H9 (cell line): ENCODE data around the gene SLC35G6. TPM values are rescaled to one million over a fixed set of nuclear protein-coding genes. Genes with fewer than 3 reads are reported as not detected.

Experiments
- DNase-seq: peaks from one replicate; pipeline ENCODE4 v3.0.0-alpha.2; 2017
- H2AFZ ChIP-seq: one replicate; pipeline ENCODE4 v1.6.1; 2013; ENCODE audit warnings: mild to moderate bottlenecking, low read length, control low read depth, moderate library complexity
- H2AK5ac ChIP-seq: 2 replicates; pipeline ENCODE4 v1.6.1; 2013; ENCODE audit warnings: low read length, control low read depth, mixed read lengths; ENCODE audit not compliant: insufficient read length
- H2BK120ac ChIP-seq: one replicate; pipeline ENCODE4 v1.6.1; 2013; ENCODE audit warnings: low read depth, mild to moderate bottlenecking, low read length, control low read depth, inconsistent platforms; ENCODE audit not compliant: poor library complexity, severe bottlenecking
- H2BK12ac ChIP-seq: 2 replicates; pipeline ENCODE4 v1.6.1; 2013; ENCODE audit warnings: low read length, control low read depth, mixed read lengths, low read depth; ENCODE audit not compliant: insufficient read length
- H2BK15ac ChIP-seq: 2 replicates; pipeline ENCODE4 v1.6.1; 2013; ENCODE audit warnings: low read depth, low read length, control low read depth
- H2BK20ac ChIP-seq: one replicate; pipeline ENCODE4 v1.6.1; 2013; ENCODE audit warnings: low read depth, mild to moderate bottlenecking, low read length, control low read depth, inconsistent platforms; ENCODE audit not compliant: poor library complexity, severe bottlenecking
- H2BK5ac ChIP-seq: 2 replicates; pipeline ENCODE4 v1.6.1; 2013; ENCODE audit warnings: low read length, control low read depth, mixed read lengths; ENCODE audit not compliant: insufficient read length
- H3K14ac ChIP-seq: 2 replicates; pipeline ENCODE4 v1.6.1; 2013; ENCODE audit warnings: low read length, control low read depth; ENCODE audit not compliant: insufficient read depth
- H3K18ac ChIP-seq: 2 replicates; pipeline ENCODE4 v1.6.1; 2013; ENCODE audit warnings: low read depth, mild to moderate bottlenecking, mixed read lengths, low read length, control low read depth; ENCODE audit not compliant: insufficient read length
- H3K23ac ChIP-seq: 2 replicates; pipeline ENCODE4 v1.6.1; 2013; ENCODE audit warnings: low read length, control low read depth, mixed read lengths, low read depth; ENCODE audit not compliant: insufficient read length
- H3K23me2 ChIP-seq: 2 replicates; pipeline ENCODE4 v1.6.1; 2013; ENCODE audit warnings: low read depth, mild to moderate bottlenecking, mixed read lengths, low read length, control low read depth; ENCODE audit not compliant: insufficient read length, poor library complexity, severe bottlenecking
- H3K27ac ChIP-seq: 2 replicates; pipeline ENCODE4 v1.5.1; 2013; ENCODE audit warnings: low read length, control low read depth, mixed read lengths, low read depth; ENCODE audit not compliant: insufficient read length
- H3K27me3 ChIP-seq: 2 replicates; pipeline ENCODE4 v1.6.1; 2013; ENCODE audit warnings: low read length, control low read depth, inconsistent platforms; ENCODE audit not compliant: insufficient read depth
- H3K4ac ChIP-seq: 2 replicates; pipeline ENCODE4 v1.6.1; 2013; ENCODE audit warnings: low read depth, mild to moderate bottlenecking, control low read depth, inconsistent platforms, low read length, moderate library complexity
- H3K4me1 ChIP-seq: 2 replicates; pipeline ENCODE4 v1.6.1; 2013; ENCODE audit warnings: low read length, control low read depth, inconsistent platforms; ENCODE audit not compliant: insufficient read depth
- H3K4me2 ChIP-seq: 2 replicates; pipeline ENCODE4 v1.6.1; 2013; ENCODE audit warnings: low read length, control low read depth, mixed read lengths; ENCODE audit not compliant: insufficient read length, insufficient read depth
- H3K56ac ChIP-seq: 2 replicates; pipeline ENCODE4 v1.6.1; 2013; ENCODE audit warnings: low read depth, mild to moderate bottlenecking, mixed read lengths, low read length, control low read depth; ENCODE audit not compliant: insufficient read length
- H3K79me1 ChIP-seq: 2 replicates; pipeline ENCODE4 v1.6.1; 2013; ENCODE audit warnings: low read depth, mild to moderate bottlenecking, moderate library complexity, low read length, control low read depth, inconsistent platforms; ENCODE audit not compliant: insufficient read depth, poor library complexity, severe bottlenecking
- H3K79me2 ChIP-seq: 2 replicates; pipeline ENCODE4 v1.6.1; 2013; ENCODE audit warnings: low read length, control low read depth, inconsistent platforms; ENCODE audit not compliant: insufficient read depth
- H3K9ac ChIP-seq: 2 replicates; pipeline ENCODE4 v1.6.1; 2013; ENCODE audit warnings: low read length, control low read depth, mixed read lengths; ENCODE audit not compliant: insufficient read length; ENCODE audit errors: extremely low read depth
- H3K9me3 ChIP-seq: one replicate; pipeline ENCODE4 v1.6.1; 2013; ENCODE audit warnings: low read depth, low read length, inconsistent platforms; ENCODE audit not compliant: control insufficient read depth
- H3T11ph ChIP-seq: one replicate; pipeline ENCODE4 v1.6.1; 2013; ENCODE audit warnings: mild to moderate bottlenecking, low read length, control low read depth, inconsistent platforms
- H4K20me1 ChIP-seq: one replicate; pipeline ENCODE4 v1.6.1; 2013; ENCODE audit not compliant: control insufficient read depth, insufficient read length, insufficient read depth
- H4K5ac ChIP-seq: 2 replicates; pipeline ENCODE4 v1.6.1; 2013; ENCODE audit warnings: low read depth, mild to moderate bottlenecking, mixed read lengths, low read length, control low read depth; ENCODE audit not compliant: insufficient read length
- H4K8ac ChIP-seq: replicated peaks from 2 replicates; pipeline ENCODE4 v1.6.1; 2013; ENCODE audit warnings: low read length, control low read depth, mixed read lengths, low read depth; ENCODE audit not compliant: insufficient read length
- H4K91ac ChIP-seq: 2 replicates; pipeline ENCODE4 v1.6.1; 2013; ENCODE audit warnings: low read depth, mild to moderate bottlenecking, moderate library complexity, mixed read lengths, low read length, control low read depth; ENCODE audit not compliant: insufficient read length
- H3K27ac Mint-ChIP-seq, 3 experiments: 2 replicates in 2 of 3; 3 replicates in 1 of 3; pipeline ENCODE4 v1.8.0; 2020 to 2021; ENCODE audit warnings: mixed read lengths in 3 of 3, mild to moderate bottlenecking in 1 of 3, moderate library complexity in 1 of 3
- H3K27me3 Mint-ChIP-seq: 2 replicates; pipeline ENCODE4 v1.8.0; 2021; ENCODE audit warnings: low read depth, mild to moderate bottlenecking, moderate library complexity, mixed read lengths
- H3K36me3 Mint-ChIP-seq, 3 experiments: 2 replicates in 2 of 3; 3 replicates in 1 of 3; pipeline ENCODE4 v1.8.0; 2020 to 2021; ENCODE audit warnings: low read depth in 3 of 3, mixed read lengths in 3 of 3; ENCODE audit not compliant: insufficient read depth in 1 of 3
- H3K4me1 Mint-ChIP-seq, 2 experiments: 2 replicates each; pipeline ENCODE4 v1.8.0; 2020; ENCODE audit warnings: mixed read lengths in 2 of 2
- H3K4me3 Mint-ChIP-seq, 2 experiments: 2 replicates in 1 of 2; 3 replicates in 1 of 2; pipeline ENCODE4 v1.8.0; 2020 to 2021; ENCODE audit warnings: mild to moderate bottlenecking in 2 of 2, mixed read lengths in 2 of 2, moderate library complexity in 1 of 2
- H3K9me3 Mint-ChIP-seq, 2 experiments: 2 replicates in 1 of 2; 3 replicates in 1 of 2; pipeline ENCODE4 v1.8.0; 2020; ENCODE audit warnings: mild to moderate bottlenecking in 2 of 2, mixed read lengths in 2 of 2, moderate library complexity in 1 of 2
- CTCF ChIP-seq: fragments of 200-600 bp; sonication (generic); conservative IDR thresholded peaks from 3 replicates; pipeline ENCODE4 v1.8.0; 2021; ENCODE audit warnings: antibody characterized with exemption, mild to moderate bottlenecking
- WGBS: extraction: QIAGEN DNeasy Blood & Tissue Kit; methylation state at CpG from one replicate; pipeline ENCODE4 v1.1.7; 2013; ENCODE audit warnings: missing lambda C conversion rate, low lambda C conversion rate, mixed read lengths; ENCODE audit not compliant: insufficient read length; ENCODE audit errors: extremely low coverage; 5-methylcytosine and 5-hydroxymethylcytosine counted together
- total RNA-seq: library from RNA; stranded (reverse); gene quantifications from 2 replicates; pipeline ENCODE4 v1.2.1, GENCODE V29; 2021

The SLC35G6 gene
- total RNA-seq, 1 experiment from 2014 or later = not detected

- H4K20me1 ChIP-seq = no peaks in the 10 kb centered on the region
- no peak overlapping the region for H3K27ac ChIP-seq
- H2BK15ac ChIP-seq = no peak overlapping the region
- no peak overlapping the region for H2BK120ac ChIP-seq
- DNase-seq = no peak
- H3K9me3 Mint-ChIP-seq = no peaks in the 10 kb centered on the region
- H2BK5ac ChIP-seq = no peak overlapping the region
- H3K27me3 Mint-ChIP-seq = no peaks in the 10 kb centered on the region
- H3K23me2 ChIP-seq = peaks cover 13% of the 10 kb centered on the region
- no peaks in the 10 kb centered on the region for H3K27me3 ChIP-seq
- no peaks in the 10 kb centered on the region for H3K9me3 ChIP-seq
- TF ChIP-seq CTCF = no peak
- H3K9ac ChIP-seq = peak overlapping the region; percentile 19
- no peaks in the 10 kb centered on the region; the same call in 1 of the 2 replicates for H3K4me1 ChIP-seq
- peak overlapping the region; percentile 38 for H3K4me2 ChIP-seq
- peak overlapping the region in 2 of 3 experiments; percentile 28 to 76; a peak in 3 of 7 replicates for H3K27ac Mint-ChIP-seq
- H2AFZ ChIP-seq = no peak overlapping the region
- peaks cover 14 to 38% (median 28%) of the 10 kb centered on the region in 3 experiments; a peak in 6 of 7 replicates for H3K36me3 Mint-ChIP-seq
- peaks cover 46% of the 10 kb centered on the region for H3K79me2 ChIP-seq
- no peak overlapping the region for H2BK12ac ChIP-seq
- H4K91ac ChIP-seq = no peak overlapping the region
- no CpG with 5 or more reads among the region's 3 CpGs for WGBS
- H3K23ac ChIP-seq = no peak overlapping the region
- peak overlapping the region; percentile 91 to 96 for H3K4me3 Mint-ChIP-seq
- H3K14ac ChIP-seq = no peak overlapping the region
- H3K18ac ChIP-seq = no peak overlapping the region
- H3K4me1 Mint-ChIP-seq = peaks cover 41 to 55% of the 10 kb centered on the region in 2 experiments
- no peak overlapping the region for H4K8ac ChIP-seq
- no peak overlapping the region for H3T11ph ChIP-seq
- no peak overlapping the region for H2AK5ac ChIP-seq
- peaks cover 6% of the 10 kb centered on the region for H3K79me1 ChIP-seq
- no peak overlapping the region for H4K5ac ChIP-seq
- H3K56ac ChIP-seq = no peak overlapping the region
- H3K4ac ChIP-seq = no peak overlapping the region
- H2BK20ac ChIP-seq = no peak overlapping the region
Measured at GRCh38 chr17:7486181-7486580, 4.9 kb downstream of the SLC35G6 start.
